Adrenal gland (tissue), 5 donors: ENCODE data around the gene SHC4.

Experiments
- POLR2A ChIP-seq, 2 donors: fragments of 450-650 bp; IDR thresholded peaks; one replicate each; pipeline ENCODE4 v1.6.1; 2017; ENCODE audit warnings: antibody characterized with exemption in 2 of 2, mild to moderate bottlenecking in 2 of 2, moderate library complexity in 1 of 2
- TF ChIP-seq, protein P1 (sequence below), 6 experiments: fragments of 450-650 bp in 4 of 6; fragments of 200-600 bp in 2 of 6; sonication (generic) in 1 of 6; IDR thresholded peaks; 1 replicate in 5 of 6; 2 replicates in 1 of 6; pipeline versions ENCODE4 v1.5.1 to v1.8.0; 2016 to 2021; ENCODE audit warnings: antibody characterized with exemption in 6 of 6, mild to moderate bottlenecking in 2 of 6, moderate library complexity in 1 of 6
- donor health status: DM: no; HTN: no; CAD: no.

DNA sequence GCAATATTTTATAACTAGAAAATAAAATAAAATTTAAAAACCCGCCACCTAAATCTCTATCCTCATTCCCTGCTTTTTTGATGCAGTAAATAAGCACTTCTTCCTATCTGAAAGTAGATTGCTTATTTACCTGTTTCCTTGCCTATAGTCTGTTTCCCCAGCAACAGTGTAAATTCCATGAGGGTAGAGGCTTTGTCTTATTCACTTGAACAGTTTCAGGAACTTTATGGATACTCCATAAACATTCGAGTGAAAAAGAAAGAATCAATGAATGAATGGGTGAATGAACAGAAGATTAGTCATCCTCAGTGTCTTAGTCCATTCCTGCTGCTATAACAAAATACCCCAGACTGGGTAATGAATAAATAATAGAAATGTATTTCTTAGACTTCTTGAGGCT lies 41.7 kb downstream of the SHC4 start:
- TF ChIP-seq, protein P1, sequence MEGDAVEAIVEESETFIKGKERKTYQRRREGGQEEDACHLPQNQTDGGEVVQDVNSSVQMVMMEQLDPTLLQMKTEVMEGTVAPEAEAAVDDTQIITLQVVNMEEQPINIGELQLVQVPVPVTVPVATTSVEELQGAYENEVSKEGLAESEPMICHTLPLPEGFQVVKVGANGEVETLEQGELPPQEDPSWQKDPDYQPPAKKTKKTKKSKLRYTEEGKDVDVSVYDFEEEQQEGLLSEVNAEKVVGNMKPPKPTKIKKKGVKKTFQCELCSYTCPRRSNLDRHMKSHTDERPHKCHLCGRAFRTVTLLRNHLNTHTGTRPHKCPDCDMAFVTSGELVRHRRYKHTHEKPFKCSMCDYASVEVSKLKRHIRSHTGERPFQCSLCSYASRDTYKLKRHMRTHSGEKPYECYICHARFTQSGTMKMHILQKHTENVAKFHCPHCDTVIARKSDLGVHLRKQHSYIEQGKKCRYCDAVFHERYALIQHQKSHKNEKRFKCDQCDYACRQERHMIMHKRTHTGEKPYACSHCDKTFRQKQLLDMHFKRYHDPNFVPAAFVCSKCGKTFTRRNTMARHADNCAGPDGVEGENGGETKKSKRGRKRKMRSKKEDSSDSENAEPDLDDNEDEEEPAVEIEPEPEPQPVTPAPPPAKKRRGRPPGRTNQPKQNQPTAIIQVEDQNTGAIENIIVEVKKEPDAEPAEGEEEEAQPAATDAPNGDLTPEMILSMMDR (IDR thresholded peaks at IDR 0.05) = no peak
- no peak for TF ChIP-seq POLR2A (IDR thresholded peaks at IDR 0.05)
